ENCODE measurements around the gene ZMYND10. TPM values are rescaled to one million over a fixed set of nuclear protein-coding genes. Genes with fewer than 3 reads are reported as not detected.

Gene ZMYND10
- total and polyA plus RNA-seq, 2 experiments from 2014 or later = 0.61 to 1.5 TPM

DNA sequence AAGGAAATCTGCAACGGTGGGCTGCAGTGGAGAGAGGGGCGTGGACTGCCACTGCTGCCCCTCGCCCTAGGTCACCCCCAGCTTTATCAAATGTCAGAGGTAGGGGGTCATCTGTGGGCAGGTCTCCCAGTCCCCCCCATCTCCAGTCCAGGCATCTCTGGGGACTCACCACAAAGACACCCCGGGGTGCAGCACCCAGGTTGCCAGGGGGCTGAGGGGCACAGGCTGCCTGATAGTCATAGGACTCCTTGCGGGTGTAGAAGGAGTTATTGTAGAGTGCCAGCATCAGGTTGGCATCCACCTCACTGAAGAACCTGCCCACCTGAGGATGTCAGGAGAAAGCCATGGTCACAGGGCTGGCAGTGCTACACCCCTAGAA lies 20.3 kb upstream of the ZMYND10 start:
- Histone ChIP-seq H3K9ac (no peak overlapping the region), H3K27me3 (replicated peaks; ENCODE audit: insufficient read depth) (0 out of 2 replicates have a peak, but pooled peaks cover 3% of the 10 kb centered on the region), H2AFZ (no peak overlapping the region), H3K4me3 (no peak overlapping the region), H4K20me1 (ENCODE audit: insufficient read depth) (no peaks in the 10 kb centered on the region), H3K79me2 (ENCODE audit: insufficient read depth) (no peaks in the 10 kb centered on the region), H3K27ac (no peak overlapping the region), H3K36me3 (ENCODE audit: low read depth) (no peaks in the 10 kb centered on the region), H3K9me2 (ENCODE audit: insufficient read depth) (no peaks in the 10 kb centered on the region), H3F3A (ENCODE audit: insufficient read depth) (no peaks in the 10 kb centered on the region), H3K4me1 (ENCODE audit: insufficient read depth) (no peaks in the 10 kb centered on the region), H3K4me2 (ENCODE audit: unreplicated experiment) (no peak overlapping the region), H3K9me3 (ENCODE audit: low read depth) (no peaks in the 10 kb centered on the region)
- in situ Hi-C loops (cut with MboI) = no loop called here
- 63 to 70% methylated on average over 5 of the region's 5 CpGs for whole genome bisulfite sequencing, 2 experiments (ENCODE audit: low coverage in 1 of 2, low lambda C conversion rate in 2 of 2, missing lambda C conversion rate in 2 of 2)
- TF ChIP-seq EZH2phosphoT487 (IDR thresholded peaks at IDR 0.05; ENCODE audit: insufficient read depth, low read depth) (no peak), EZH2 (IDR thresholded peaks at IDR 0.05; ENCODE audit: insufficient read depth, poor library complexity, severe bottlenecking) (no peak)
- DNase-seq = no peak

- peak overlapping the region; percentile 39; the same call in 1 of the 2 replicates for H3K9ac ChIP-seq
Measured at GRCh38 chr3:50365080-50365841, 19.7 kb upstream of the ZMYND10 start.

DNA sequence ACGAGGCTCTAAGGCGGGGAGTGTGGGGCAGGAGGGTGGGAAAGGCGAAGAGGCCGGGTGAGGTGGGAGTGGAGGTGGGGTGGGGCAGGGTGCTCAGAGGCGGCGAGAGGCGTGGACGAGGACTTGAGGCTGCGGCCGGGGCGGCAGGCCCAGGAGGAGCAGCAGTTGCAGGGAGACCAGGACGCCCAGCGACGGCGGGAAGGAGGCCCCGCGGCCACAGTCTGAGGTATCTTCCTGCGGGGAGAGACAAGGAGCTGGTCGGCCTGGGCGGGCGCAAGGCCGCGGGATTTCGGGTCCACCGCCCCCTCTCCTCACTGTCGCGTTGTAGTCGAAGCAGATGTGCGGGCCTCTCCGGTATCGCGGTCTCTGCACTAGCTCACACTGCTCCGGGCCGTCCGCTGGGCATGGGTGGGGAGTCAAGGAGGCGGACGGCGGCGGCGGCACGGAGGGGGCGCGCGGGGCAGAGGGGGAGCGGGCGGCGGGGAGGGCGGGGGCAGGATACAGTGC lies 19.1 kb upstream of the ZMYND10 start:
- Histone ChIP-seq H3K4me3 (peak overlapping the region; percentile 63), H3K27me3 (replicated peaks; ENCODE audit: insufficient read depth) (no peaks in the 10 kb centered on the region), H3K4me2 (ENCODE audit: unreplicated experiment) (peak overlapping the region; percentile 65), H3F3A (ENCODE audit: insufficient read depth) (no peaks in the 10 kb centered on the region), H3K27ac (no peak overlapping the region), H2AFZ (peak overlapping the region; percentile 73), H3K9ac (peak overlapping the region; percentile 39; the same call in 1 of the 2 replicates), H3K79me2 (ENCODE audit: insufficient read depth) (no peaks in the 10 kb centered on the region), H3K9me3 (ENCODE audit: low read depth) (no peaks in the 10 kb centered on the region), H4K20me1 (ENCODE audit: insufficient read depth) (no peaks in the 10 kb centered on the region), H3K36me3 (ENCODE audit: low read depth) (no peaks in the 10 kb centered on the region), H3K9me2 (ENCODE audit: insufficient read depth) (no peaks in the 10 kb centered on the region), H3K4me1 (ENCODE audit: insufficient read depth) (no peaks in the 10 kb centered on the region)
- peak; percentile 53 for DNase-seq
- WGBS, 2 experiments (ENCODE audit: low coverage in 1 of 2, low lambda C conversion rate in 2 of 2, missing lambda C conversion rate in 2 of 2) = 13 to 20% methylated on average over 14 to 46 of the region's 48 CpGs
- TF ChIP-seq EZH2phosphoT487 (IDR thresholded peaks at IDR 0.05; ENCODE audit: insufficient read depth, low read depth) (no peak), EZH2 (IDR thresholded peaks at IDR 0.05; ENCODE audit: insufficient read depth, poor library complexity, severe bottlenecking) (no peak)
- in situ Hi-C loops (cut with MboI) = no loop called here

More at GRCh38 chr3:50365080-50365841, 19.7 kb upstream of the ZMYND10 start:
- Histone ChIP-seq H3K27me3 (replicated peaks; ENCODE audit: insufficient read depth) (no peaks in the 10 kb centered on the region), H3K27ac (no peak overlapping the region), H3K9me3 (ENCODE audit: low read depth) (no peaks in the 10 kb centered on the region), H3K36me3 (ENCODE audit: low read depth) (no peaks in the 10 kb centered on the region), H3K4me2 (ENCODE audit: unreplicated experiment) (peak overlapping the region; percentile 65), H2AFZ (peak overlapping the region; percentile 73), H3K79me2 (ENCODE audit: insufficient read depth) (no peaks in the 10 kb centered on the region), H3K9me2 (ENCODE audit: insufficient read depth) (no peaks in the 10 kb centered on the region), H3K4me1 (ENCODE audit: insufficient read depth) (no peaks in the 10 kb centered on the region), H4K20me1 (ENCODE audit: insufficient read depth) (no peaks in the 10 kb centered on the region), H3F3A (ENCODE audit: insufficient read depth) (no peaks in the 10 kb centered on the region), H3K4me3 (peak overlapping the region; percentile 63)
- in situ Hi-C loops (cut with MboI) = no loop called here
- DNase-seq = peak; percentile 82
- WGBS, 2 experiments (ENCODE audit: low coverage in 1 of 2, low lambda C conversion rate in 2 of 2, missing lambda C conversion rate in 2 of 2) = 13 to 18% methylated on average over 24 to 48 of the region's 53 CpGs
- no peak for TF ChIP-seq EZH2phosphoT487 (IDR thresholded peaks at IDR 0.05; ENCODE audit: insufficient read depth, low read depth)
- TF ChIP-seq EZH2 (IDR thresholded peaks at IDR 0.05; ENCODE audit: insufficient read depth, poor library complexity, severe bottlenecking) = no peak

DNA sequence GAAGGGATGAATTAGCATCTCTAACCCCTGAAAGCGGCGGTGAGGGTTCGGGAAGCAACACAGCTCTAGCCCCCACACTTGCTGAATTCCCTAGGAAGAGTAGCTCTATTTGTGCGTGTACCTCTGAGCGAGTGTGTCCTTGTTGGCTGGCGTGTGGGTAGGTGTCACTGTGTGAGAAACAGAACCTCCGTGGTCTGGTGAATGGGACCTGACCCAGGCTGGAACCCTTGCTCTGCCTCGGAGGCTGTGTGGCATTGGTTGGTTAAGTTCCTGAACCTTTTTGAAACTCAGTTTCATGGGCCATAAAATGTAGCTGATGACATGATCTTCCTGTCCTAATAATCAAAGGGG lies 14.2 kb upstream of the ZMYND10 start:
- 13 to 18% methylated on average over 8 of the region's 8 CpGs for WGBS, 2 experiments (ENCODE audit: low coverage in 1 of 2, low lambda C conversion rate in 2 of 2, missing lambda C conversion rate in 2 of 2)
- peak overlapping the region; percentile 93 for H2AFZ ChIP-seq
- H3K27me3 ChIP-seq (replicated peaks; ENCODE audit: insufficient read depth) = no peaks in the 10 kb centered on the region
- no peaks in the 10 kb centered on the region for H3K9me2 ChIP-seq (ENCODE audit: insufficient read depth)
- no peak for DNase-seq
- peak overlapping the region; percentile 75 for H3K4me3 ChIP-seq
- no peak overlapping the region for H3K9ac ChIP-seq
- peak overlapping the region; percentile 67 for H3K4me2 ChIP-seq (ENCODE audit: unreplicated experiment)
- H3K9me3 ChIP-seq (ENCODE audit: low read depth) = no peaks in the 10 kb centered on the region
- TF ChIP-seq EZH2phosphoT487 (IDR thresholded peaks at IDR 0.05; ENCODE audit: insufficient read depth, low read depth) = no peak
- TF ChIP-seq EZH2 (IDR thresholded peaks at IDR 0.05; ENCODE audit: insufficient read depth, poor library complexity, severe bottlenecking) = no peak
- H3K4me1 ChIP-seq (ENCODE audit: insufficient read depth) = peaks cover 25% of the 10 kb centered on the region
- H3K27ac ChIP-seq = no peak overlapping the region
- in situ Hi-C loops (cut with MboI) = no loop called here
- no peaks in the 10 kb centered on the region for H3K36me3 ChIP-seq (ENCODE audit: low read depth)
- peaks cover 3% of the 10 kb centered on the region; the same call in 1 of the 2 replicates for H3F3A ChIP-seq (ENCODE audit: insufficient read depth)
- H4K20me1 ChIP-seq (ENCODE audit: insufficient read depth) = peaks cover 10% of the 10 kb centered on the region; the same call in 1 of the 2 replicates
- peaks cover 46% of the 10 kb centered on the region for H3K79me2 ChIP-seq (ENCODE audit: insufficient read depth)
